ENCODE results near the gene DDX54.
"Not testable (repeated sequence)": the region's sequence is repeated elsewhere in the genome, so short reads cannot be mapped to it uniquely, and the experiment has no call there.

DNA sequence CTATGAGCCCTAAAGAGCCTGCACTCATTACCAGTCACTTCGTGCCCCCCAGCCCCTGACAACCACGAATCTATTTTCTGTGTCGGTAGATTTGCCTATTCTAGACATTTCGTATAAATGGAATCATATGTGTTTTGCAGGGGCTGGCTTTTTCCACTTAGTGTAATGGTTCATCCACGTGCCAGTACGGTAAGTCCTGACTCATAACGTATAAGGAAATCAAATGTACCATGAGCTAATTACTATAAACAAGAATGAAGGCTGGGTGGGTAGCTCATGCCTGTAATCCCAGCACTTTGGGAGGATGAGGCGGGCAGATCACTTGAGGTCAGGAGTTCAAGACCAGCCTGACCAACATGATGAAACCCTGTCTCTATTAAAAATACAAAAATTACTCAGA, 67.6 kb downstream of the DDX54 start:
- not testable (repeated sequence) for TF ChIP-seq LEF1 (IDR thresholded peaks at IDR 0.05; ENCODE audit: borderline replicate concordance); SP1 (IDR thresholded peaks at IDR 0.05); FOXM1 (IDR thresholded peaks at IDR 0.05; ENCODE audit: borderline replicate concordance); TARDBP (IDR thresholded peaks at IDR 0.05)
- TF ChIP-seq, protein P1, sequence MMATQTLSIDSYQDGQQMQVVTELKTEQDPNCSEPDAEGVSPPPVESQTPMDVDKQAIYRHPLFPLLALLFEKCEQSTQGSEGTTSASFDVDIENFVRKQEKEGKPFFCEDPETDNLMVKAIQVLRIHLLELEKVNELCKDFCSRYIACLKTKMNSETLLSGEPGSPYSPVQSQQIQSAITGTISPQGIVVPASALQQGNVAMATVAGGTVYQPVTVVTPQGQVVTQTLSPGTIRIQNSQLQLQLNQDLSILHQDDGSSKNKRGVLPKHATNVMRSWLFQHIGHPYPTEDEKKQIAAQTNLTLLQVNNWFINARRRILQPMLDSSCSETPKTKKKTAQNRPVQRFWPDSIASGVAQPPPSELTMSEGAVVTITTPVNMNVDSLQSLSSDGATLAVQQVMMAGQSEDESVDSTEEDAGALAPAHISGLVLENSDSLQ (IDR thresholded peaks at IDR 0.05) = not testable (repeated sequence)
